GM18499 (cell line): Measurements from ENCODE around the gene C1orf74.
"Not testable (repeated sequence)": the region's sequence is repeated elsewhere in the genome, so short reads cannot be mapped to it uniquely, and the experiment has no call there.

Source experiments
- ATAC-seq: cut with Tn5 transposase; IDR thresholded peaks from one replicate; pipeline ENCODE4 v1.9.1; 2021; ENCODE audit warnings: moderate number of reproducible peaks; ENCODE audit not compliant: insufficient read depth, unreplicated experiment

C1orf74 gene

DNA sequence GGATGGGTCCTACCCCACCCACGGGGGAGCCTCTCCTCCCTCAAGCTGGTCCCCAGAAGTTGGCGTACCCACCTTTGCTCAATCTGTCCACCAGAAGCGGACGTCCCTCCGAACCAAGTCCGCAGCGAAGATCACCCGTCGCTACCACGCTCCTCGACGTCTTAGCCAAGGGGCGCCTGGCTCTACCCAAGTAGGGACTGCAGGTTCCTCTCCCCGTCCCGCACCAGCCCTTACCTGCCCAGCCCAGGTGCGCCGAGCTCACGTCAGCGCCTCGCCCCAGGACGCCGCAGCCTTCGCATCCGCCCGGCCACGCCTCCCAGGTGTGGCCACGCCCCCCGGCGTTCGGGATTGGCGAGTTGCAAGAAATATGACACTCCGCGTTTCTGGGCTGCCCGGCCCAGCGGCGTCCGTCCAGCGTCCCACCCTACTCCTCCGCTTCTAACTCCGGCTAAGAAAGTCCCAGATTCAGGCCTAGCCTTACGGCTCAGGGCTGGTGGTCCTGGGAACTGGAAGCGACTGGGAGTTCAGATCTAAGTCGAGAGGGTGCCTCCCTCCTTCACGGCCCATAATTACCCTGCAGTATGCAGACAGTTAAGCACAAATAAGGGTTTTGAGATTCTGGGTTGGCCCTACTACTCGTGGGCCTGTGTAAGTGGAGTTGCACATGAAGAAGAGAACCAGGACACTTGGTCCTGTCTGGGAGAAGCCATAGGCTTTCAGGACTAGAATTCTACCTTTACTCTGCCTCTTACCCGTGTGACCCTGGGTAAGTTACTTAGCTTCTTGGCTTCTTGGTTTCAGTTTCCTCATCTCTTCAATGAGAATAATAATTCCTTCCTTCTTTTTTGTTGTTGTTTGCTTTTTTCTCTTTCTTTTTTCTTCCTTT lies 21.8 kb upstream of the C1orf74 start, which contains the start of gene IRF6:
IRF6 (minus strand) TSS at position 268 of the 886 bp plus-strand sequence. CDS start 4,729 bp downstream, outside the sequence.
- ATAC-seq, result peak; percentile 67

DNA sequence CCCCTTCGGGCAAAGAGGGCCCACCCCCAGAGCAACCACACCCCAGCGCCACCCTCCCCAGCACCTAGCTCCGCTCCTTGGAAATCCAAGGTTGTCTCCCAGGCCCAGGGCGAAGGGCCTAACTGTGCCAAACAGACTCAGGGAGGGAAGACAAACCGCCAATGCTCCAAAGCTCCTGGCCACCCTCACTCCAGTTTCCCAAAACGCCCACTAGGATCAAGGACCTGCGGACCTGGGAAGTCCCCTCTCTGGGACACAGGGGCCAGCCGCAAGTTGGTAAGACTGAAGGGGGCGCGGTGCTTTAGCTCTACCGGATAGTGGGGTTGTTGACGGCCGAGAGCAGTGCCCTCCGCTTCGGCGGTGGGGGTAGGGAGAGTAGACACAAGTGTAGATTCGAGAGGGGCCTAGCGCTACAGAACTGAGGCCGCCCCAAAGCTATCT lies 21.0 kb upstream of the C1orf74 start:
- no peak for ATAC-seq

DNA sequence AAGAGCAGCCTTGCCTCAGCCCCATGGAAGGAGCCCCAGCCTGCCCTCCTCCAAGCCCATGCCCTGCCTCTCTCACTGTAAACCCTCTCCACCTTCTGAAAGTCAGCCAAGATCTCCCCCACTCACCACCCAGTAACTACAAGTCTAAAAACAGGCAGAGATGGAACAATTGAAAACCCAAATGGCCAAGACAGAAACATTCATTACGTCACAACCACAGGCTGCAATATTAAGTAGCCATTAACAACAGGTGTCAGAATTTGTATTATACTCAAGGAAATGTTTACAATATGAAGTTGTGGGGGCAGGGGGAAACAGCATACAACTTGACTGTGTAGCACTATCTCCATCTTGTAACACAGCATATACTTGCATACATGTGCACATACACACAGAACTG lies 19.2 kb upstream of the C1orf74 start:
- ATAC-seq, result no peak

- no peak for ATAC-seq
These were observed 18.4 kb upstream of the C1orf74 start for GRCh38 chr1:209802780-209803152.

DNA sequence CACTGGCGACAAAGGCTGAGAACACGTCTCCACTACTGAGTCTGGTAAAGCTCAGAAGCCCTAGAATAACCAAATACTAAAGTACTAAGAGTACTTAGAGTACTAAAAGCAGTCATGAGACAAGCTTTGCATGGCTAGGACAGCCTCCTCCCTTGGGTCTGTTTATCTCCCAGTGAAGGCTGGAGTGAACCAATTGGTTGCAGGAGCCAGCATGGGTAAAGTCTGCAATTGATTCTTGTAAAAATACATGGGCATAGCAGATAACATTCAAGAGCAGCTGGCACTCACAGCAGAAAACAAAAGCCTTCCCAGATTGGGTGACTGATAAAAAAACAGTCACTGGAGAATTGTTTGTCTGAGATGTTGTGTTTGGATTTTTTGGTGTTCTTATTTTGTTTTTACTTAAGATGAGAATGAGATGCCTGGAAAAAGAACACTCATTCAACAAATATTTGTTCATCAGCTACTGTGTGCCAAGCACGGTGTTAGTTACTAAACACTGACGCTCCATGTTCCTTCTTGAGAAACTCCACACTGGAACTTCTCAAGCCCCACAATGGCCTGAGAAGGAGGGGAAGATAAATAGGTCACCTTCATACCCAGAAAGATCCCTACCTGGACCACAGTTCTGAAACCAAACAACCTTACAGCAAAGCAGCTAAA lies 17.9 kb upstream of the C1orf74 start:
- ATAC-seq, result no peak

GRCh38 chr1:209800984-209801834 lies 16.9 kb upstream of the C1orf74 start:
- no peak for ATAC-seq

DNA sequence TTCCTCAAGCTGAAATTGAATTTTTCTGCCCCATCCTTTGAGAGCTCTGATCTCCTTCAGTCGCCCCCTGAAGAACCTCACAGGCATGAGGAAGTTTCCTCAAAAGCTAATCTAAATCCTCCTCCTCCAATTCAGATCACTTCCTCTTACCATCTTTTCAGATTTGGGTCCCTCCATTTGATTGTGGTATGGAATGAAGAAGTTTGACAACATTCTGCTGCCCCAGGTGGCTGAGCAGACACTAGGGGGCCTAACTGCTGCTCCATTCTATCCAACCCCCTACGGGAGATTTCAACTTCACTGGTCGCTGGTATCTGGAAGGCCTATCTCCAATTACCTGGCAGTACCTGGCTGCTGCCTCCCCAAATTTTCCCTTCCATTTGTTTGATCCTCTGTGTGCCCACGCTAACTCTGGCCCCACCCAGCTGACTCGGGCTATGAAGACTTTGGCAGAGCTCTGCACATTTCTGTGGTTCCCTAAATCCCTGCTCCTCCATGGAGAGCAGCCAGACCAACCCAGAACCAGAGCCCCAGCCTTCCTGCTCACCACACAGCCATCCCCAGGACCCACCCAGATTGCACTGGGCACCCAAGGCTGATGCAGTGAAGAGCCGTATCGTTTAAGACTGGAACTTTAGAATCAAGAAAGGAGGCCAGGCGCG lies 13.8 kb upstream of the C1orf74 start:
- ATAC-seq, result no peak

- not testable (repeated sequence) for ATAC-seq
These were observed 9.4 kb upstream of the C1orf74 start for GRCh38 chr1:209793711-209794110.

DNA sequence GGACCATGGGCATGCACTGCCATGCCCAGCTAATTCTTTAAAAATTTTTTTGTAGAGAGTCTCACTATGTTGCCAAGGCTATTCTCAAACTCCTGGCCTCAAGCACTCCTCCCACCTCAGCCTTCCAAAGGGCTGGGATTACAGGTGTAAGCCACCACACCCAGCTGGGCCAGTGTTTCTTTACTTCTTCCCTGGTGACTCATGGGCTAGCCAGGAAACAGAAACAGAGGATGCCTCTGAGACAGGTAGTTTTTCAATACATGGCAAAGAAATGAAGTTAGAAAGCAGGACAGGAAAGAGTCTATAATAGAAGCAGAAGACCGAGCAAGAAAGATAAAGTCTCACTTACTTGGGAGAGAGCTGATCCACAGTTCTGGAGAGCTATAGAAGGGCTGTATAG lies 7.6 kb upstream of the C1orf74 start:
- no peak for ATAC-seq

DNA sequence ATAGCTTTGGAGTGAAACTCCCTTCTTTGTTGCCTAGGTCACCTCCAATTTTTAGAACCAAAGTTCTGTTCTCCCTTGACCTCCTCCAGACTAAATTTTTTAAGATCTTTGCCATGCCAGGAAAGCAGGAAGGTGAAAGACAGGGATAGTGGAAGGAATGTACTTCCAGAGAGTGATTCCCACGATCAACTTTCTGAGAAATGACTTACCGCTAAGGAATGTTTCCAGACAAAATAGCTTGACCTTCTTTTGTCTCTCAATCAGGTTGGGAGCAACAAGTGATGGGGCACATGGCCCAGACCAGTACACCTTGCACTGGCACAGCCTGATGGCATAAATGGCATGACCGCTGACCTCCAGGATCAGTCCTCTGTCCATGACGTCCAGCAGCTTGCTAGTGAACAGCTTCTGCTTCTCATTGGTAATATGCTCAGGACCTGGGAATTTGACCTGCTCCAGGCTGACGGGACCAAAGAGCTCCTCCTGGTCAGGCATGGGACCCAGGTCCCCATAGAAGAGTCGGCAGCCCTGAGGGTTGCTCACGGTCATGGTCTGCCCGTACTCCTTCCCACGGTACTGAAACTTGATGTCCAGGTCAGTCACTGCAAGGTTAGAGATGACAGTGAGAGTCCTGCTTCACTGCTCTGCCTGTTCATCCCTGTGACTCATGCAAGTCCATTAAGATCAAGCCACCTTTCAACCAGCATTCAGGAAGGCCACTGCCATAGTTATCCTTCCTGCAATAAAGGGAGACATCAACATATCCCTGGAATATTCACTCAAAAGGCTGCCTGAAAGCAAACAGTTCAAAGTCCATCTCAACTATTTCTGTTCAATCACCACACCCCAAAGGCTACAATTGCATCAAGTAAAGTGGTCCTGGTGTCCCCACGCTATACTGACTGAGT lies 6.2 kb upstream of the C1orf74 start:
- ATAC-seq, result no peak

- ATAC-seq, result no peak
These were observed 4.9 kb upstream of the C1orf74 start for GRCh38 chr1:209789245-209789644.

GRCh38 chr1:209787551-209787950 lies 3.2 kb upstream of the C1orf74 start:
- ATAC-seq, result no peak

DNA sequence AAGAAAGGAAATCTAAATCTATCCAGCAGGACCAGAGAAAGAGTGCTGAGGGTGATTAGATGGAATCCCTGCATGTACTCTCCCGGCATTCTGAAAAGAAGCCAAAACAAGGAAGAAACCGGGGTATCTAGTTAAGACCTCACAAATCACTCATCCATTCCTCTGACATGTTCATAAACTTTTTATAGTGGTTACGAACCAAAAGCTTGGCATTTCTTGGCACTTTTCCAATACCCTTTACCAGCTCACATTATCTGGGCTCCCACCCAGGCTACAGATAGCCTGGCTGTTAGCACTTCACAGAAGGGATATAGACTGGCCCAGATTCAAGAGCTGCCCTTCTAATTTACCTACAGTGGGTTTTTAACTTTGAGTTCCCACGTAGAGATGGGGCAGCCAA lies 1.8 kb upstream of the C1orf74 start:
- ATAC-seq, result no peak

DNA sequence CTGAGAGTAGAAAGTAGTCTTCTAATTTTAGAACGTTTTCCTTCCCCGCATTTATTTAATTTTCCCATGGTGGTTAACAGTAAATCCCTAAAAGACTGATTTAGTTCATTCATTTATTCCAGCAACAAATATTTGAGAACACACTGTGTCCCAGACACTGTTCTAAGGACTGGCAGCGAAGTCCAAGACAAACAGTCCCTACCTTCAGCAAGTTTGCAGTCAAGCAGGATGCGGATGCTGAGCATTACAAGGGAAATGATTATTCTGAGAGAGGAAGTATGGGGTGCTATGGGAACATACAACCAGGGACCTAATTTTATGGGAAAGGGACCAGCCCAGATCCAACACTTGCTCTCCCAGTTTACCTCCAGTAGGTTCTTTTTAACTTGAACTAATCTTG lies 1.2 kb upstream of the C1orf74 start:
- ATAC-seq, result no peak

DNA sequence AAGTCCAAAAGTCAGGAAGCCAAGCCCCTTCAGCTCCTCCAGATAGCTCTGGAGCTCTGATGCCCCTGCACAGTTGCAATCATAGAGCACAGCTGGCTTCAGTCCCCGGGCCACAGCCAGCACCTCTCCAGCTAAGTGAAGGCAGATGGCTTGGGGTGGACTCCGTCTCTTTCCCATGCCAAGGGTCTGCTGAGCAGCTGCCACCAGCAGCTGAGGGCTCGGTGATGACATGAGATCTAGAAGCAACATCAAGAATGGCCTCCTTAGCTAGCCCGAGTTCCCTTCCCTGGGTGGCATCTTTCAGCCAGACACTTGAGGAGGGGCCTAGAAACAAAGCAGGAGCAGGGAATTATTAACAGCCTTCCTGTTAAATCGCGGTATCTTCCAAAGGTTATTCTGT lies 973 bp downstream of the C1orf74 start:
- ATAC-seq, result no peak

DNA sequence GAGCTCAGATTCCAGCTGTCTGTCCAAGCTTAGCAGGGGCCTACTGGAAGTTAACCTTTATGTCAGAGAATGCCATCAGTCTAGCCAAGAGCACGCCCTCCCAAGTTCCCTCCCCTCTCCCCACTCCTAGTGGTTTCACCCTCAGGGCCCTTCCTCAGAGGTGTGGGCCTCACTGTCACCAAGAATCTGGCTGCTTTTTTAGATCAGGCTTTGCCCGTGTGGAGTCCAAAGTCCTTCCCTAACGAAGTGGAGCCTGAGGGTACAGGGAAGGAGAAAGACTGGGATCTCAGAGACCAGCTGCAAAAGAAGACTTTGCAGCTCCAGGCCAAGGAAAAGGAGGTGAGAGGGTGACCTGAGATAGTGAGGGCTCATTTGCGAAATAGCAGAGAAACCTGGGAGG lies 4.1 kb downstream of the C1orf74 start:
- ATAC-seq, result no peak

- no peak for ATAC-seq
These were observed 6.3 kb downstream of the C1orf74 start for GRCh38 chr1:209778102-209778501.

- no peak for ATAC-seq
These were observed 6.8 kb downstream of the C1orf74 start for GRCh38 chr1:209777587-209777986.

DNA sequence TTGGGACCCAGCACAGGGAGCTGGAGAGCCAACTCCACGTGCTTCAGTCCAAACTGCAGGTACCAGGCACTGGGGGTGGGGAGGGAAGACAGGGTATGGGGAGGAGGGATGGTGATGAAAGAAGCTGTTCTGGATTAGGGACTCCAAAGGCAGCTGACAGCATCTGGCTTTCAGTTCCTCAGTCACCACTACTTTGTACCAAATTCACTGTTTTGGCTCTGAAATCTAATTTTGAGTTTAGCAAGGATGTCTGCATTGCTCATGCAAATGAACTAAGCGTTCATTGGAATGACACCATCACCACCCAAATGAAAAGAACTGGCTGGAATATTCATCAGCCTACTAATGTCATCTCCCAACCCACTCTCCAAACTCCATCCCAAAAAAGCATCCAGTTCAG lies 8.7 kb downstream of the C1orf74 start:
- ATAC-seq, result no peak
